GM12801 (cell line): ENCODE results near the gene MYO1D.

Experiments used
- CTCF ChIP-seq: IDR thresholded peaks from one replicate; pipeline ENCODE4 v1.5.1; 2011; ENCODE audit warnings: control low read depth; ENCODE audit not compliant: insufficient read length; ENCODE audit errors: extremely low read depth

The MYO1D gene

GRCh38 chr17:32502013-32502412, 374.9 kb downstream of the MYO1D start:
- no peak for TF ChIP-seq CTCF

GRCh38 chr17:32498391-32498790, 378.5 kb downstream of the MYO1D start:
- TF ChIP-seq CTCF = no peak

GRCh38 chr17:32497431-32498205, 379.3 kb downstream of the MYO1D start:
- TF ChIP-seq CTCF = no peak

- TF ChIP-seq CTCF = no peak
These were observed 380.4 kb downstream of the MYO1D start for GRCh38 chr17:32496395-32497073.

GRCh38 chr17:32495359-32496231, 381.3 kb downstream of the MYO1D start:
- TF ChIP-seq CTCF = no peak

GRCh38 chr17:32494621-32495358, 382.1 kb downstream of the MYO1D start:
- no peak for TF ChIP-seq CTCF
